Adipocyte (in vitro differentiated cells): ENCODE measurements around the gene CCDC136.

Experiments used
- DNase-seq: peaks from one replicate; pipeline ENCODE4 v3.0.0-alpha.2; 2015; ENCODE audit warnings: low read depth
- H3K27me3 ChIP-seq: replicated peaks from 2 replicates; pipeline ENCODE4 v1.7.0; 2013; ENCODE audit warnings: mild to moderate bottlenecking, low read length, moderate library complexity; ENCODE audit not compliant: control insufficient read depth, insufficient read depth
- H3K36me3 ChIP-seq: 2 replicates; pipeline ENCODE4 v1.7.0; 2013; ENCODE audit warnings: low read length, mild to moderate bottlenecking, moderate library complexity; ENCODE audit not compliant: control insufficient read depth, insufficient read depth, severe bottlenecking
- H3K4me1 ChIP-seq: 2 replicates; pipeline ENCODE4 v1.7.0; 2013; ENCODE audit warnings: mild to moderate bottlenecking, low read length, moderate library complexity; ENCODE audit not compliant: control insufficient read depth, insufficient read depth
- H3K4me3 ChIP-seq: 2 replicates; pipeline ENCODE4 v1.7.0; 2013; ENCODE audit warnings: mild to moderate bottlenecking, low read length, moderate library complexity
- H3K9ac ChIP-seq: 2 replicates; pipeline ENCODE4 v1.7.0; 2013; ENCODE audit warnings: mild to moderate bottlenecking, low read length, moderate library complexity
- H3K9me3 ChIP-seq: 2 replicates; pipeline ENCODE4 v1.7.0; 2013; ENCODE audit warnings: mild to moderate bottlenecking, low read length, moderate library complexity; ENCODE audit not compliant: control insufficient read depth

CCDC136 gene

GRCh38 chr7:128794020-128794419 lies 2.3 kb downstream of the CCDC136 start:
- no peak overlapping the region for H3K9ac ChIP-seq
- H3K27me3 ChIP-seq: no peaks in the 10 kb centered on the region
- no peaks in the 10 kb centered on the region for H3K36me3 ChIP-seq
- DNase-seq: no peak
- H3K4me1 ChIP-seq: peaks cover 11% of the 10 kb centered on the region
- no peak overlapping the region for H3K4me3 ChIP-seq
- no peaks in the 10 kb centered on the region for H3K9me3 ChIP-seq

GRCh38 chr7:128794436-128794835 lies 2.7 kb downstream of the CCDC136 start:
- H3K9me3 ChIP-seq: no peaks in the 10 kb centered on the region
- no peaks in the 10 kb centered on the region for H3K27me3 ChIP-seq
- H3K36me3 ChIP-seq: no peaks in the 10 kb centered on the region
- H3K4me1 ChIP-seq: peaks cover 11% of the 10 kb centered on the region
- H3K9ac ChIP-seq: no peak overlapping the region
- DNase-seq: no peak
- H3K4me3 ChIP-seq: no peak overlapping the region

GRCh38 chr7:128795129-128795528 lies 3.4 kb downstream of the CCDC136 start:
- Histone ChIP-seq H3K4me1 (peaks cover 11% of the 10 kb centered on the region), H3K27me3 (no peaks in the 10 kb centered on the region), H3K9me3 (no peaks in the 10 kb centered on the region), H3K9ac (no peak overlapping the region), H3K36me3 (no peaks in the 10 kb centered on the region), H3K4me3 (no peak overlapping the region)
- no peak for DNase-seq

GRCh38 chr7:128796327-128796726 lies 4.6 kb downstream of the CCDC136 start:
- no peaks in the 10 kb centered on the region for H3K27me3 ChIP-seq

GRCh38 chr7:128799451-128799850 lies 7.7 kb downstream of the CCDC136 start:
- no peak for DNase-seq
- Histone ChIP-seq H3K9ac (no peak overlapping the region), H3K36me3 (peaks cover 7% of the 10 kb centered on the region)

More at GRCh38 chr7:128796327-128796726, 4.6 kb downstream of the CCDC136 start:
- DNase-seq: peak; percentile 48
- Histone ChIP-seq H3K9ac (no peak overlapping the region), H3K36me3 (peaks cover 3% of the 10 kb centered on the region), H3K4me3 (no peak overlapping the region), H3K9me3 (no peaks in the 10 kb centered on the region), H3K4me1 (peaks cover 11% of the 10 kb centered on the region)

GRCh38 chr7:128800567-128800966 lies 8.8 kb downstream of the CCDC136 start:
- peaks cover 18% of the 10 kb centered on the region for H3K36me3 ChIP-seq
- H3K27me3 ChIP-seq: no peaks in the 10 kb centered on the region
- H3K4me3 ChIP-seq: no peak overlapping the region
- DNase-seq: no peak
- H3K9me3 ChIP-seq: no peaks in the 10 kb centered on the region
- H3K4me1 ChIP-seq: peaks cover 3% of the 10 kb centered on the region
- H3K9ac ChIP-seq: no peak overlapping the region

More at GRCh38 chr7:128799451-128799850, 7.7 kb downstream of the CCDC136 start:
- H3K4me1 ChIP-seq: peaks cover 3% of the 10 kb centered on the region
- H3K4me3 ChIP-seq: no peak overlapping the region
- no peaks in the 10 kb centered on the region for H3K9me3 ChIP-seq
- no peaks in the 10 kb centered on the region for H3K27me3 ChIP-seq

GRCh38 chr7:128801003-128801402 lies 9.2 kb downstream of the CCDC136 start:
- no peak overlapping the region for H3K9ac ChIP-seq
- H3K4me1 ChIP-seq: peaks cover 3% of the 10 kb centered on the region
- DNase-seq: no peak
- H3K4me3 ChIP-seq: no peak overlapping the region
- H3K36me3 ChIP-seq: peaks cover 23% of the 10 kb centered on the region
- no peaks in the 10 kb centered on the region for H3K27me3 ChIP-seq
- no peaks in the 10 kb centered on the region for H3K9me3 ChIP-seq

GRCh38 chr7:128801667-128802418 lies 10.1 kb downstream of the CCDC136 start:
- H3K36me3 ChIP-seq: peaks cover 28% of the 10 kb centered on the region
- DNase-seq: no peak
- H3K27me3 ChIP-seq: no peaks in the 10 kb centered on the region
- H3K4me3 ChIP-seq: no peak overlapping the region
- H3K4me1 ChIP-seq: no peaks in the 10 kb centered on the region
- no peak overlapping the region for H3K9ac ChIP-seq
- no peaks in the 10 kb centered on the region for H3K9me3 ChIP-seq

- Histone ChIP-seq H3K9me3 (no peaks in the 10 kb centered on the region), H3K27me3 (no peaks in the 10 kb centered on the region), H3K4me3 (no peak overlapping the region), H3K4me1 (no peaks in the 10 kb centered on the region), H3K36me3 (peaks cover 34% of the 10 kb centered on the region), H3K9ac (no peak overlapping the region)
- no peak for DNase-seq
Observed at GRCh38 chr7:128804484-128804883, 12.7 kb downstream of the CCDC136 start.

- Histone ChIP-seq H3K36me3 (peaks cover 34% of the 10 kb centered on the region), H3K9ac (no peak overlapping the region), H3K9me3 (no peaks in the 10 kb centered on the region), H3K4me3 (no peak overlapping the region), H3K27me3 (no peaks in the 10 kb centered on the region), H3K4me1 (no peaks in the 10 kb centered on the region)
- DNase-seq: no peak
Observed at GRCh38 chr7:128805225-128805624, 13.5 kb downstream of the CCDC136 start.

- H3K27me3 ChIP-seq: no peaks in the 10 kb centered on the region
- peaks cover 28% of the 10 kb centered on the region for H3K36me3 ChIP-seq
- no peaks in the 10 kb centered on the region for H3K9me3 ChIP-seq
- DNase-seq: no peak
- H3K4me1 ChIP-seq: peaks cover 4% of the 10 kb centered on the region
- no peak overlapping the region for H3K4me3 ChIP-seq
- H3K9ac ChIP-seq: no peak overlapping the region
Observed at GRCh38 chr7:128807191-128807590, 15.4 kb downstream of the CCDC136 start.

- Histone ChIP-seq H3K9me3 (no peaks in the 10 kb centered on the region), H3K27me3 (no peaks in the 10 kb centered on the region), H3K4me3 (no peak overlapping the region), H3K4me1 (peaks cover 14% of the 10 kb centered on the region), H3K36me3 (peaks cover 28% of the 10 kb centered on the region), H3K9ac (no peak overlapping the region)
- DNase-seq: no peak
Observed at GRCh38 chr7:128809363-128809762, 17.6 kb downstream of the CCDC136 start.
